NCI-H2081 (cell line): ENCODE results near the gene TMEM138.

Source experiments
- DNase-seq, 2 experiments: peaks; one replicate each; lab custom pipeline; 2025; lab: John Stamatoyannopoulos, UW

The TMEM138 gene

GRCh38 chr11:61342207-61342803 is 19.9 kb upstream of the TMEM138 start:
- DNase-seq = no peak

- no peak for DNase-seq
Observed at GRCh38 chr11:61343792-61344745, 18.1 kb upstream of the TMEM138 start.

GRCh38 chr11:61345170-61345610 is 17.0 kb upstream of the TMEM138 start:
- no peak for DNase-seq

GRCh38 chr11:61345954-61346843 is 16.0 kb upstream of the TMEM138 start:
- DNase-seq = no peak

GRCh38 chr11:61347916-61348461 is 14.2 kb upstream of the TMEM138 start:
- no peak for DNase-seq

- no peak for DNase-seq
Observed at GRCh38 chr11:61349189-61349751, 12.9 kb upstream of the TMEM138 start.

- no peak for DNase-seq
Observed at GRCh38 chr11:61349916-61350315, 12.3 kb upstream of the TMEM138 start.

- no peak for DNase-seq
Observed at GRCh38 chr11:61350336-61350735, 11.8 kb upstream of the TMEM138 start.

- no peak for DNase-seq
Observed at GRCh38 chr11:61350803-61351202, 11.4 kb upstream of the TMEM138 start.

- DNase-seq = no peak
Observed at GRCh38 chr11:61352038-61352437, 10.1 kb upstream of the TMEM138 start.

GRCh38 chr11:61353131-61354067 is 8.8 kb upstream of the TMEM138 start:
- no peak for DNase-seq

- no peak for DNase-seq
Observed at GRCh38 chr11:61354208-61354607, 8.0 kb upstream of the TMEM138 start.

GRCh38 chr11:61356706-61357105 is 5.5 kb upstream of the TMEM138 start:
- no peak for DNase-seq

- no peak for DNase-seq
Observed at GRCh38 chr11:61357233-61357893, 4.8 kb upstream of the TMEM138 start.

- DNase-seq = no peak
Observed at GRCh38 chr11:61357894-61358239, 4.3 kb upstream of the TMEM138 start.

GRCh38 chr11:61358566-61358965 is 3.6 kb upstream of the TMEM138 start:
- no peak for DNase-seq

GRCh38 chr11:61359516-61359915 is 2.7 kb upstream of the TMEM138 start:
- DNase-seq = no peak

GRCh38 chr11:61361237-61361740 is 885 bp upstream of the TMEM138 start:
- no peak for DNase-seq

- peak in 1 of 2 experiments; percentile 60 for DNase-seq
Observed at GRCh38 chr11:61362542-61362875, 335 bp downstream of the TMEM138 start.
